ENCODE measurements around the gene RPL32.
"Not testable (repeated sequence)": the region's sequence is repeated elsewhere in the genome, so short reads cannot be mapped to it uniquely, and the experiment has no call there.

RPL32 gene

GRCh38 chr3:12868039-12869034, 27.0 kb upstream of the RPL32 start:
- peak; percentile 88 for DNase-seq

- DNase-seq, result no peak
Observed at GRCh38 chr3:12866836-12867235, 25.5 kb upstream of the RPL32 start.

- DNase-seq, result no peak
Observed at GRCh38 chr3:12865271-12865670, 23.9 kb upstream of the RPL32 start.

- DNase-seq, result no peak
Observed at GRCh38 chr3:12862387-12862786, 21.0 kb upstream of the RPL32 start.

- no peak for DNase-seq
Observed at GRCh38 chr3:12861611-12862010, 20.2 kb upstream of the RPL32 start.

GRCh38 chr3:12859840-12860239, 18.5 kb upstream of the RPL32 start:
- no peak for DNase-seq

GRCh38 chr3:12856626-12857025, 15.3 kb upstream of the RPL32 start:
- DNase-seq, result no peak

GRCh38 chr3:12854565-12854964, 13.2 kb upstream of the RPL32 start:
- no peak for DNase-seq

GRCh38 chr3:12853847-12854246, 12.5 kb upstream of the RPL32 start:
- not testable (repeated sequence) for DNase-seq

- no peak for DNase-seq
Observed at GRCh38 chr3:12852201-12852600, 10.8 kb upstream of the RPL32 start.

- DNase-seq, result no peak
Observed at GRCh38 chr3:12845811-12846210, 4.4 kb upstream of the RPL32 start.

- no peak for DNase-seq
Observed at GRCh38 chr3:12842469-12842868, 1.1 kb upstream of the RPL32 start.

GRCh38 chr3:12841970-12842328, 584 bp upstream of the RPL32 start:
- no peak for DNase-seq

GRCh38 chr3:12840591-12841148, 695 bp downstream of the RPL32 start:
- DNase-seq, result no peak

GRCh38 chr3:12840148-12840547, 1.2 kb downstream of the RPL32 start:
- DNase-seq, result not testable (repeated sequence)

- no peak for DNase-seq
Observed at GRCh38 chr3:12839156-12839946, 2.0 kb downstream of the RPL32 start.

GRCh38 chr3:12838179-12838965, 3.0 kb downstream of the RPL32 start:
- DNase-seq, result no peak

GRCh38 chr3:12837295-12837986, 3.9 kb downstream of the RPL32 start:
- no peak for DNase-seq

- DNase-seq, result no peak
Observed at GRCh38 chr3:12835052-12835665, 6.2 kb downstream of the RPL32 start.

- DNase-seq, result no peak
Observed at GRCh38 chr3:12833222-12834161, 7.9 kb downstream of the RPL32 start.
